ENCODE measurements around the gene CCDC192.

Gene CCDC192

GRCh38 chr5:127961763-127962145 lies 258.6 kb downstream of the CCDC192 start:
- FAIRE-seq = no peak

- no peak for FAIRE-seq
These were observed 259.3 kb downstream of the CCDC192 start for GRCh38 chr5:127962491-127962890.

- no peak for FAIRE-seq
These were observed 260.0 kb downstream of the CCDC192 start for GRCh38 chr5:127963233-127963632.

GRCh38 chr5:127963931-127964330 lies 260.7 kb downstream of the CCDC192 start:
- no peak for FAIRE-seq

GRCh38 chr5:127967323-127967982 lies 264.3 kb downstream of the CCDC192 start:
- FAIRE-seq = no peak

- FAIRE-seq = no peak
These were observed 264.9 kb downstream of the CCDC192 start for GRCh38 chr5:127967983-127968592.

- FAIRE-seq = no peak
These were observed 265.8 kb downstream of the CCDC192 start for GRCh38 chr5:127969002-127969401.

GRCh38 chr5:127969651-127970050 lies 266.5 kb downstream of the CCDC192 start:
- no peak for FAIRE-seq

GRCh38 chr5:127970081-127970480 lies 266.9 kb downstream of the CCDC192 start:
- no peak for FAIRE-seq

- FAIRE-seq = no peak
These were observed 267.7 kb downstream of the CCDC192 start for GRCh38 chr5:127970854-127971425.

- no peak for FAIRE-seq
These were observed 272.8 kb downstream of the CCDC192 start for GRCh38 chr5:127975961-127976360.

GRCh38 chr5:127976525-127976924 lies 273.3 kb downstream of the CCDC192 start:
- FAIRE-seq = no peak

- no peak for FAIRE-seq
These were observed 274.0 kb downstream of the CCDC192 start for GRCh38 chr5:127976991-127977717.

- no peak for FAIRE-seq
These were observed 275.6 kb downstream of the CCDC192 start for GRCh38 chr5:127978738-127979300.

- no peak for FAIRE-seq
These were observed 276.3 kb downstream of the CCDC192 start for GRCh38 chr5:127979475-127979874.

- no peak for FAIRE-seq
These were observed 277.7 kb downstream of the CCDC192 start for GRCh38 chr5:127980843-127981242.

- FAIRE-seq = no peak
These were observed 278.3 kb downstream of the CCDC192 start for GRCh38 chr5:127981498-127981897.

GRCh38 chr5:127985811-127986325 lies 282.7 kb downstream of the CCDC192 start:
- FAIRE-seq = no peak

GRCh38 chr5:127987354-127988145 lies 284.4 kb downstream of the CCDC192 start:
- FAIRE-seq = no peak

GRCh38 chr5:127988146-127988760 lies 285.1 kb downstream of the CCDC192 start:
- no peak for FAIRE-seq

Measured in colon (tissue), 2 donors.